Sigmoid colon (tissue), 7 donors: ENCODE results near the gene UPP1. TPM values are rescaled to one million over a fixed set of nuclear protein-coding genes. Genes with fewer than 3 reads are reported as not detected.

Experiments
- DNase-seq: peaks from one replicate; pipeline ENCODE4 v3.0.0-alpha.2; 2019
- H3K27ac ChIP-seq, 4 donors: fragments of 200-600 bp; sonication (generic); one replicate each; pipeline ENCODE4 v1.5.1; 2016 to 2019; ENCODE audit warnings: mild to moderate bottlenecking in 1 of 4
- H3K27me3 ChIP-seq, 3 donors: fragments of 200-600 bp; sonication (generic); one replicate each; pipeline ENCODE4 v1.5.1; 2019; ENCODE audit warnings: mild to moderate bottlenecking in 1 of 3
- H3K36me3 ChIP-seq, 4 donors: fragments of 200-600 bp; sonication (generic); one replicate each; pipeline ENCODE4 v1.5.1; 2016 to 2019
- H3K4me1 ChIP-seq, 4 donors: fragments of 200-600 bp; sonication (generic); one replicate each; pipeline ENCODE4 v1.5.1; 2017 to 2019
- H3K4me3 ChIP-seq, 4 donors: fragments of 200-600 bp; sonication (generic); one replicate each; pipeline ENCODE4 v1.5.1; 2017 to 2019; ENCODE audit warnings: mild to moderate bottlenecking in 2 of 4, moderate library complexity in 1 of 4
- H3K9me3 ChIP-seq, 4 donors: fragments of 200-600 bp in 3 of 4; sonication (generic) in 3 of 4; one replicate each; pipeline versions ENCODE4 v1.5.1 to v1.6.1; 2013 to 2019
- EP300 ChIP-seq, 4 donors: sonication (generic); formaldehyde crosslinking; IDR thresholded peaks; one replicate each; pipeline ENCODE4 v1.6.1; 2017; ENCODE audit warnings: antibody characterized with exemption in 4 of 4
- POLR2A ChIP-seq, 2 donors: fragments of 450-650 bp; IDR thresholded peaks; one replicate each; pipeline ENCODE4 v1.6.1; 2016; ENCODE audit warnings: antibody characterized with exemption in 2 of 2, mild to moderate bottlenecking in 2 of 2, moderate library complexity in 2 of 2
- POLR2AphosphoS5 ChIP-seq, 4 donors: sonication (generic); formaldehyde crosslinking; IDR thresholded peaks; one replicate each; pipeline ENCODE4 v1.6.1; 2017; ENCODE audit warnings: antibody characterized with exemption in 4 of 4
- WGBS, 2 donors: extraction: QIAGEN DNeasy Blood & Tissue Kit; methylation state at CpG; one replicate each; pipeline ENCODE4 v1.1.7; 2013; 5-methylcytosine and 5-hydroxymethylcytosine counted together
- intact Hi-C: fragments of 100-400 bp; cut with DNase I; formaldehyde crosslinking; loops from one replicate; pipeline ENCODE4 v1.15.1; 2023
- polyA plus RNA-seq, 3 donors: library from polyadenylated mRNA; stranded (reverse); fragments of 200-250 nt; gene quantifications; one replicate each; pipeline ENCODE4 v1.2.3, GENCODE V29; 2013
- total RNA-seq, 4 donors: library from RNA; depleted of rRNA; stranded (reverse); fragments of >200 nt; gene quantifications; one replicate each; pipeline ENCODE4 v1.1.0, GENCODE V29; 2016
- TF ChIP-seq, protein P1 (sequence below), 4 experiments: fragments of 450-650 bp in 3 of 4; fragments of 200-600 bp in 1 of 4; IDR thresholded peaks; one replicate each; pipeline ENCODE4 v1.5.1; 2016 to 2019; ENCODE audit warnings: antibody characterized with exemption in 4 of 4, mild to moderate bottlenecking in 3 of 4, moderate library complexity in 2 of 4
- donor health status: healthy with polysubstance abuse.
- donor health status: Bipolar disorder and iron deficiency.
- donor health status: healthy.

The UPP1 gene
- total and polyA plus RNA-seq, 7 donors, result 10.2 to 136 (median 17.1) TPM

DNA sequence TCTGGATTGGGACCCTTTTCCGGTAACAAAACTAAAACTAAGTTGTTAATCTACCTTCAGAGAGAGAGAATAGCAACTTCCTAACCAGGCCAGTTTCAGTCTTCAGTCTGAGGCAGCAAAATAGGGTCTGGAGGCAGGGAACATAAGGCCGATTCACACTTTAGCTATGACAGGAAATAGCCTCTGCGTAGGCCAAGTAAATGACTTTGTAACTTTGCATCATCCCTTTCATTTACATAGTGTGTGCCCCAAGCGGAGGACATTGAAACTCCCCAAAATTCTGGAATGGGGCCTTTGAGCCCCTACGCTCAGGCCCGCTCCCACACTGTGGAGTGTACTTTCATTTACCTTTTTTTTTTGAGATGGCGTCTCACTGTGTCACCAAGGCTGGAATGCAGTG lies 1.7 kb upstream of the UPP1 start:
- no peak overlapping the region for H3K4me3 ChIP-seq
- H3K27ac ChIP-seq, result peak overlapping the region; percentile 1 to 92 (median 86)
- WGBS, 2 donors, result 82 to 91% methylated on average over 7 of the region's 7 CpGs
- H3K36me3 ChIP-seq, result no peaks in the 10 kb centered on the region
- no peaks in the 10 kb centered on the region for H3K9me3 ChIP-seq
- H3K27me3 ChIP-seq, result no peaks in the 10 kb centered on the region
- TF ChIP-seq, protein P1, sequence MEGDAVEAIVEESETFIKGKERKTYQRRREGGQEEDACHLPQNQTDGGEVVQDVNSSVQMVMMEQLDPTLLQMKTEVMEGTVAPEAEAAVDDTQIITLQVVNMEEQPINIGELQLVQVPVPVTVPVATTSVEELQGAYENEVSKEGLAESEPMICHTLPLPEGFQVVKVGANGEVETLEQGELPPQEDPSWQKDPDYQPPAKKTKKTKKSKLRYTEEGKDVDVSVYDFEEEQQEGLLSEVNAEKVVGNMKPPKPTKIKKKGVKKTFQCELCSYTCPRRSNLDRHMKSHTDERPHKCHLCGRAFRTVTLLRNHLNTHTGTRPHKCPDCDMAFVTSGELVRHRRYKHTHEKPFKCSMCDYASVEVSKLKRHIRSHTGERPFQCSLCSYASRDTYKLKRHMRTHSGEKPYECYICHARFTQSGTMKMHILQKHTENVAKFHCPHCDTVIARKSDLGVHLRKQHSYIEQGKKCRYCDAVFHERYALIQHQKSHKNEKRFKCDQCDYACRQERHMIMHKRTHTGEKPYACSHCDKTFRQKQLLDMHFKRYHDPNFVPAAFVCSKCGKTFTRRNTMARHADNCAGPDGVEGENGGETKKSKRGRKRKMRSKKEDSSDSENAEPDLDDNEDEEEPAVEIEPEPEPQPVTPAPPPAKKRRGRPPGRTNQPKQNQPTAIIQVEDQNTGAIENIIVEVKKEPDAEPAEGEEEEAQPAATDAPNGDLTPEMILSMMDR (IDR thresholded peaks at IDR 0.05), result no peak
- peak in 1 of 4 donors; percentile 43 for TF ChIP-seq POLR2AphosphoS5 (IDR thresholded peaks at IDR 0.05)
- H3K4me1 ChIP-seq, result peaks cover 0 to 19% (median 15%) of the 10 kb centered on the region in 4 donors
- DNase-seq, result no peak
- intact Hi-C loops, result no loop called here

DNA sequence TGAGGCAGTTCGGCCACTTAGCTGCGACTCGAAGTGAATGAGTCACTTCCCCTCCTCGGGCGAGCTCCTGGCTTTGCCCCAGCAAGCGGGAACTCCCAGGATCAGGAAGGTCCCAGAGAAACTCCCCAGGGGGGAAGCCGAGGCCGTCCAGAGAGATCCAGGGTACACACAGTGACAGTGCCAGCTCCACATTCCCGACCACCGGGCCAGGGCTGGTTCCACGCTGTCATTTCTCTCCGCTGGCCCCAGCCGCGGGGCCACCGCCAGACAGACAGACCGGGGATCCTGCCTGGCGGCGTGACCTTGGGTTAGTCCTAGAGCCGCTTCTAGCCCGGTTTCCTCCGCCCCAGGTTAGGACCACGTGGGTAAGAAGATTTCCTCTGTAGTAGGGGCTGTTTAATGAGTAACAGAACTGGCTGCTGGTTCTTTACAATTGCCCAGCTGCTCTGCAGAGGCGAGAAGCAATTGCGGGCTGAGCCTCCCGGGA lies 463 bp upstream of the UPP1 start:
- peak; percentile 94 for DNase-seq
- no peaks in the 10 kb centered on the region for H3K27me3 ChIP-seq
- peaks cover 0 to 9% (median 0%) of the 10 kb centered on the region in 4 donors for H3K36me3 ChIP-seq
- peak overlapping the region; percentile 79 to 92 (median 86) for H3K27ac ChIP-seq
- peak overlapping the region; percentile 72 to 92 (median 79) for H3K4me3 ChIP-seq
- 0 to 1% methylated on average over 25 of the region's 25 CpGs for WGBS, 2 donors
- TF ChIP-seq EP300 (IDR thresholded peaks at IDR 0.05) (no peak), POLR2AphosphoS5 (IDR thresholded peaks at IDR 0.05) (peak in 2 of 4 donors; percentile 8 to 56)
- TF ChIP-seq, protein P1 (IDR thresholded peaks at IDR 0.05), result no peak
- no peaks in the 10 kb centered on the region for H3K9me3 ChIP-seq
- peaks cover 0 to 19% (median 15%) of the 10 kb centered on the region in 4 donors for H3K4me1 ChIP-seq
- intact Hi-C loops, result loop anchor here (1.0 kb wide), 1 partner anchor 109 kb away; the partner anchor contains the start of gene HUS1

DNA sequence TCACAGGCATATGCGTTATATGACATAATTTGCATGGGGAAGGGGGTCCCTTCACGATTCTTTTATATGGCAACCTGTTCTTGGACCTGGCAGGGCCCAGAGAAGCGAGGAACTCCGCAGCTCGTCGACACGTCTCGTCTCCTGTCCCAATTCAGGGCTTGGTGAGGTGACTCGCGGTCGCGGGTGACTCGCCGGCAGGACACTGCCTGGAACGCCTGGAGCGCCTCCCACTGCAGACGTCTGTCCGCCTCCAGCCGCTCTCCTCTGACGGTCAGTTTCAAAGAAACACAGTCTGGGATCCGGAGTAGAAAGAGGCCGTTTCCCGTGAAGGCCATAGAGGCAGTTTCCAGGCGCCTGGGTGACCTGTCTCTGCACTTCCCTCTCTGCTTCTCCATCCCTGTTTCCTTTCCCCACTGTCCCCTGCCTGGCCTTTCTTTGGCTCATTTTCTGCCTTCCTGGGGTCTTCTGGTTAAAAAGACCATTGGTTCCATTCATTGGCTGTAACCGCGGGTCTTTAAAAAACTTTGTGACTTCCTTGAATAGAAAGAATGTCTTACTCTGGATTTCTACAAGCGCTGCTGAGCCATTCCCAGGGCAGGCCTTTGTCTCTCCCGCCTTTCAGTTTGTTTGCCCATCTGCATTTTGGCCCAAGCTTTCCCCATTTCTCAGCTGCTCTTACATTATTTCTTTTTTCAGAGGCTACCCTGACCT lies 1.2 kb downstream of the UPP1 start:
- peak in 1 of 4 donors; percentile 7 for TF ChIP-seq EP300 (IDR thresholded peaks at IDR 0.05)
- peak in 1 of 4 donors; percentile 45 for TF ChIP-seq POLR2AphosphoS5 (IDR thresholded peaks at IDR 0.05)
- TF ChIP-seq, protein P1 (IDR thresholded peaks at IDR 0.05), result no peak
- TF ChIP-seq POLR2A (IDR thresholded peaks at IDR 0.05), result no peak
- peak overlapping the region; percentile 79 to 92 (median 86) for H3K27ac ChIP-seq
- DNase-seq, result peak; percentile 78
- H3K9me3 ChIP-seq, result no peaks in the 10 kb centered on the region
- no peaks in the 10 kb centered on the region for H3K27me3 ChIP-seq
- peaks cover 0 to 26% (median 15%) of the 10 kb centered on the region in 4 donors for H3K4me1 ChIP-seq
- H3K4me3 ChIP-seq, result peak overlapping the region in 3 of 4 donors; percentile 72 to 92 (median 79)
- H3K36me3 ChIP-seq, result peaks cover 0 to 23% (median 0%) of the 10 kb centered on the region in 4 donors
- WGBS, 2 donors, result 78 to 81% methylated on average over 28 of the region's 28 CpGs
- intact Hi-C loops, result loop anchor here (5.0 kb wide), 1 partner anchor 53 kb away; the partner anchor contains the start of gene C7orf57

DNA sequence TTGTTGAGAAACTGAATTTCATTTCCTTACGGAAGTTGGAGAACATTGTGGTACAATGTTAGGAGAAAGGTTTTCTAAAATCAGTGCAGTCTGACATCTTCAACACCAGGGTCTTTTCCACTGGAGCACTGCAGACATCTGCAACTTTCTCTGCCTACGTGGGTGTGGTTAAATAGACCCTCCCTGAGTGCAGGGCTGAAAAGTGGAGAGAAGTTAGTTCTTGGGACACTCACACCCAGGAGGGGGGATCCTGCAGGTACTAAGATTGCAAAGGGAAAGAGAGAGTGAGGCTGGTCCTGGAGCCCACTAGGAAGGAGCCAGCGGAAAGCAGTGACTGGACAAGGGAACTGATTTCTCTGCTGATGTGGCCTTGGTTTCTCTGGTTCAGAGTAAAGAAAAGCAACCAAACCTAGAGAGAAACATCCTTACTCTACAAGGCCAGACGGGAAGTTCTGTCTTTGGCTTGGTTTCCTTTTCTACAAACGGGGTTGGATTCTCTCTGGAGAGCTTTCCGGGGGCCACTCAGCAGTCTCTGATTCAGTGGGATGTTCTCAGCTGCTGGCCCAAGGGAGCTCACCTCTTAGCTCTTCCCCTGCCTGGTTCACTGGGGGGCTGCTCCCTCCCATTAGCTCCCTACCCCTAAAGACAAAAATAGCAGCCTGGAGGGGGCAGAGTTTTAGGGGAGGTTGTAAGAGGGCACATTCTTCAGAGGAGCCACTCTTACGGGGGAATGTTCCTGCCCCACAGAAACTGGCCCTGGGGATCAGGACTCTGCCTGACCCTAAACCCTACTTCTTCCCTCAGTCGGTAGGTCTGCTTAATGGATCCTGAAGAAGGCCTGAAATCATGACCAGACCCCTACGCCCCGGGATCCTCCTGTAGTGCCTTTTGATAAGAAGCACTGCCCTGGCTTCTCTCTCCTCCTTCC lies 2.7 kb downstream of the UPP1 start:
- H3K9me3 ChIP-seq, result no peaks in the 10 kb centered on the region
- H3K27ac ChIP-seq, result no peak overlapping the region
- peaks cover 0 to 32% (median 0%) of the 10 kb centered on the region in 4 donors for H3K36me3 ChIP-seq
- no peak overlapping the region for H3K4me3 ChIP-seq
- H3K4me1 ChIP-seq, result peaks cover 0 to 28% (median 15%) of the 10 kb centered on the region in 4 donors
- no peak for DNase-seq
- H3K27me3 ChIP-seq, result no peaks in the 10 kb centered on the region
- intact Hi-C loops, result loop anchor here (5.0 kb wide), 1 partner anchor 54 kb away; the partner anchor contains the start of gene C7orf57
- no peak for TF ChIP-seq EP300 (IDR thresholded peaks at IDR 0.05)
- no peak for TF ChIP-seq POLR2AphosphoS5 (IDR thresholded peaks at IDR 0.05)
- TF ChIP-seq POLR2A (IDR thresholded peaks at IDR 0.05), result no peak
- TF ChIP-seq, protein P1 (IDR thresholded peaks at IDR 0.05), result no peak
- WGBS, 2 donors, result 87 to 95% methylated on average over 10 of the region's 10 CpGs
